ENCODE measurements around the gene SEMA4A.
A peak's percentile ranks its signal among the peaks of the same experiment; 100 is the strongest.

The SEMA4A gene

DNA sequence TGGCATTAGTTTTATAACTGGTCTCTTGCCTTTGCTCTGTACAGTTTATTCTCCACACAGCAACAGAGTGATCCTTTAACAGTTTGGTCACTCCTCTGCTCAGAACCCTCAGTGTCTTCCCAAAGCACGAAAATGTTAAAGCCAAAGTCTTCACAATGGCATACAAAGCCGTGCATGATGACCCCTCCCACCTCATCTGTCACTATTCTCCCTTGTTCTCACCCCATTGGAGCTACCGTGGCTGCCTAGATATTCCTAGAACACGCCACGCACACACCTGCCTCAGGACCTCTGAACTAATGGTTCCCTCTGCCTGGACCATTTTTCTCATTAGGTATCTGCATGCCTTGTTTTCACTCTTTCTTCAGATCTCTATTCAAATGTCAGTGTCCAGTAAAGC lies 8.6 kb upstream of the SEMA4A start:
- no peak for DNase-seq (ENCODE audit: low read depth)
- no peak overlapping the region for H3K4me3 ChIP-seq (ENCODE audit: low read depth, low read length)
- TF ChIP-seq, protein P1, sequence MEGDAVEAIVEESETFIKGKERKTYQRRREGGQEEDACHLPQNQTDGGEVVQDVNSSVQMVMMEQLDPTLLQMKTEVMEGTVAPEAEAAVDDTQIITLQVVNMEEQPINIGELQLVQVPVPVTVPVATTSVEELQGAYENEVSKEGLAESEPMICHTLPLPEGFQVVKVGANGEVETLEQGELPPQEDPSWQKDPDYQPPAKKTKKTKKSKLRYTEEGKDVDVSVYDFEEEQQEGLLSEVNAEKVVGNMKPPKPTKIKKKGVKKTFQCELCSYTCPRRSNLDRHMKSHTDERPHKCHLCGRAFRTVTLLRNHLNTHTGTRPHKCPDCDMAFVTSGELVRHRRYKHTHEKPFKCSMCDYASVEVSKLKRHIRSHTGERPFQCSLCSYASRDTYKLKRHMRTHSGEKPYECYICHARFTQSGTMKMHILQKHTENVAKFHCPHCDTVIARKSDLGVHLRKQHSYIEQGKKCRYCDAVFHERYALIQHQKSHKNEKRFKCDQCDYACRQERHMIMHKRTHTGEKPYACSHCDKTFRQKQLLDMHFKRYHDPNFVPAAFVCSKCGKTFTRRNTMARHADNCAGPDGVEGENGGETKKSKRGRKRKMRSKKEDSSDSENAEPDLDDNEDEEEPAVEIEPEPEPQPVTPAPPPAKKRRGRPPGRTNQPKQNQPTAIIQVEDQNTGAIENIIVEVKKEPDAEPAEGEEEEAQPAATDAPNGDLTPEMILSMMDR (IDR thresholded peaks at IDR 0.05; ENCODE audit: insufficient read depth, low read depth, low read length, missing control alignments), result no peak

DNA sequence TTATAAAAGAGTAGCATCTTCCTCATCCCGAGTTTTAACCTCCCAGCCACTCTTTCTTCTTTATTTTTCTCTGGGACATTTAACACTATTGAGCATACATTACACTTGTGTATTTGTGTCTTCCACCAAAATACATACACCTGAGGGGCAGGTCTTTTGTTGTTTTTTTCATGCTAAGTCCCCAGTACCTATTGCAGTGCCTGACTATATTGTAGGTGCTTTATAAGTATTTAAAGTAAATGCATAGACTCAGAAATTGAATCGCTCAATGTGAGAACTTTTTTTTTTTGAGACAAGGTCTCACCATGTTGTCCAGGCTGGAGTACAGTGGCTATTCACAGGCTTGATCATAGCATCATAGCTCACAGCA lies 7.8 kb upstream of the SEMA4A start:
- TF ChIP-seq, protein P1 (IDR thresholded peaks at IDR 0.05; ENCODE audit: insufficient read depth, low read depth, low read length, missing control alignments), result no peak
- no peak overlapping the region for H3K4me3 ChIP-seq (ENCODE audit: low read depth, low read length)
- DNase-seq (ENCODE audit: low read depth), result no peak

DNA sequence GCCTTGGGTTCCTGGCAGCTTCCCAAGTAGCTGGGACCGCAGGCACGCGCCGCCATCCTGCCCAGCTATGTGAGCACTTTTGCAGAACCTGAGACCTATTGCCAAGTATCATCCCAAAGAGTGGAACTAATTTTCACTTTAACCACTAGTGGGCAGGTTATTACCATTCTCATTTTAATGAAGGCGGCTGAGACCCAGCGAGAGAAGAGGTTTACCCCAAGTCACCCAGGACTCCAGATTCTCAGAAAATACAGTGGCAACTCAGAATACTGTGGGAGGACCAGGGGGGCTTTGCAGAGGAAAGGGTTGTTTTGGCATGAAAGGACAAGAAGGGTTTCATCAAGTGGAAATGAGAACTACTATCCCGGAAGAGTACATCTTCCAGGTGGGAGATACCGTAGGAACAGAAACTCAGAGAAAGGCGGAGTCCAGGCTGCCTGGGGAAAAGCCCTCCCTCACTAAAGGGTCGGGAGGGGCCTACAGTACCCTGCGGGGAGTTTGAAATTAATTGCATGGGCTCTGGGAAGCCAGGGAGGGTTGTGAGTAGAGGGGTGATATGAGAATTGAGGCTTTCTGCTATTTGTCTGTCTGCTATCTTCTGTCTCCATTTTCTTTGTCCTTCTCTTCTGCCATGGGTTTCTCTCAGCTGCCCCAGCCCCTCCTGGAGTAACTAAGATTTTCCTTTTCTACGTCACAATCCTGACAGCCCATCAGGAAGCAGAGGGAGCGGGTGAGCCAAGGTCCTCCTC lies 7.2 kb upstream of the SEMA4A start:
- H3K4me3 ChIP-seq (ENCODE audit: low read depth, low read length), result peak overlapping the region; percentile 20
- peak; percentile 88 for DNase-seq (ENCODE audit: low read depth)
- TF ChIP-seq, protein P1 (IDR thresholded peaks at IDR 0.05; ENCODE audit: insufficient read depth, low read depth, low read length, missing control alignments), result peak; percentile 65

DNA sequence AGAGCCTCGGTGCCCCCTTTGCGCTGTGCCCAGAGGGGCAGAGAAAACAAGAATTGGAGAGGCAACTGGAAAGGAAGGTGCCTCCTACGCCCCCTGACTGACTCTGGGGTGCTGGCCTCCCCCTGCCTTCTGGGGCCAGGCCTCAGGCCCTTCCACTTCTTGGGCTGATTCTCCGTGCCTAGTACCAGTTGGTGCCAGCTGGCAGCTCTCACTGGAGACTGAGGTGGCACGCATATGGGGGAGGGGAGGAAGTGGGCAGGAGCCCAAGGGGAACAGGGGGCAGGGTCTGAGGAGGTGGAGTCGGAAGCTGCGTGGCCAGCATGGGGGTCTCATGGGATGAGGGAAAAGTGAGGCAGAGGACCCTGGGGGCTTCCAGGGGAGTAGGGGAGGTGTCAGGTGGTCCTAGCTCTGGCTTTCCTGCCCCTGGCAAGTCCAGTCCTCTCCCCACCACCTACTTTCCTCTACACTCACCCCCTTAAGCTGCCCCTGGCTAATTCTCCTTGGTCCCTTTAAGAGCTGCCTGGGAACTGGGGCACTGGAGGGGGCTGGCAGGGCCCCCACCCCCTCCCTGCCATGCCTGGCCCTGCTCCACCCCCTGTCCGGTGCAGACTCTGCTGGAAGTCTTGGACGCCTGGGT lies 6.5 kb upstream of the SEMA4A start:
- H3K4me3 ChIP-seq (ENCODE audit: low read depth, low read length), result peak overlapping the region; percentile 20

DNA sequence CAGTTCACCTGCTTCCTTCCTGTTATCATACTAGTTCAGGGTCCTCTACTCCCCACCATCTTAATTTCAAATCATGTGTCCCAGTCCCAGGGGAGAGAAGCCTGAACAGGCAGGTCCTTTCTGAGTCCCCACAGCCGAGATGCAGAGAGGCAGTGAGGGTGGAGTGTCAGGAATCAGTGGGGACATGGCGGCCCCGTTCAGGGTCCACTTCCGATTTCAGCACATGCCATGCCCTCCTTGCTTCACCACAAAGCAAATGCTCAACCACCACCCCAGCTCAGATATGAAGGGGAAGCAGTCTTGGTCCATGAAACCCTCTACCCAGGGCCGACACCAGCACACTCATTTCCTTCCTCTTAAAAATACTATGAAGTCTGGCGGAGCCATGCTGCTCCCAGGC lies 5.2 kb upstream of the SEMA4A start:
- H3K4me3 ChIP-seq (ENCODE audit: low read depth, low read length), result peak overlapping the region; percentile 27
- TF ChIP-seq, protein P1 (IDR thresholded peaks at IDR 0.05; ENCODE audit: insufficient read depth, low read depth, low read length, missing control alignments), result no peak
- DNase-seq (ENCODE audit: low read depth), result peak; percentile 84

More for the DNA sequence above, 6.5 kb upstream of the SEMA4A start:
- TF ChIP-seq, protein P1 (IDR thresholded peaks at IDR 0.05; ENCODE audit: insufficient read depth, low read depth, low read length, missing control alignments), result no peak
- DNase-seq (ENCODE audit: low read depth), result peak; percentile 60

DNA sequence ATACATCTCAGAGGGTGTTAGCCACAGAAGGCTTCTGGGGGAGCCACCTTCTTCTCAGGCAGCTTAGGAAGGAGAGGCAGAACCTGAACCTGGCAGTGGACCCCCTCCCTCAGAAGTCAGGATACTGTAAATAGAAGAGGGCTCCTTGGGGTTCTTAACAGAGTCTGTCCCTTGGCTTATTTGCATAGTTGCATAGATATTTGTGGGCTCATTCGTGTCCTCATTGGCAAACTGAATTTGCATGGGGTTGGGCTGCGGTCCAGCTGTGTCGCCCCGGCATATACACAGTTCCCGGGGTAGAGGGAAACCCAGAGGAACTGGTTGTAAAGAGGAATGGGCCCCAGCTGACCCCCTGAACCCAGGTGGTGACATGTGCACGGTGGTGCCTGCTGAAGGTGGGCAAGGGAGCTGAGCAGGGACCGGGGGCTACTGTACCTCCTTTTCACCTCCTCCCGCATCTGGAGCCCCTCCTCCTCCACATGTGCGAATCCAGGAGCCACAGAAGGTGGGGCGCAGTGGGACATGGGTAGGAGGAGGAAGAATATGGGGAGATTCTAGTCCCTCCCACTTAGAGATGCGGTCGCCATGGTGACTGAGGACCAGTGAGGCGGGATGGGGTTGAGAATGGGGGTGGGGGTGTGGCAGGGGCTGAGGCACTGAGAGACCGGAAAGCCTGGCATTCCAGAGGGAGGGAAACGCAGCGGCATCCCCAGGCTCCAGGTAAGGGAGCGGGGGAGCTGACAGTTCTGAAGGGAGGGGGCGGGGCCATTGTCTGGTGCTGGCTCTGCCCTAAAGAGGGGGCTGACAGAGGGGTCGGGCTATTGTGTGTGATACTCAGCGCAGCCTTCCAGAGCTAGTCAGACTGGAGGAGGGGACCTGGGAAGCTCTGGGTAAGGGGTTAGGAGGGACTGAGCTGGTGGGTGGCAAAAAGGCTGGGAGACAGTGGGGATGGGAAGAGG lies 3.7 kb upstream of the SEMA4A start:
- DNase-seq (ENCODE audit: low read depth), result peak; percentile 93
- TF ChIP-seq, protein P1 (IDR thresholded peaks at IDR 0.05; ENCODE audit: insufficient read depth, low read depth, low read length, missing control alignments), result no peak
- H3K4me3 ChIP-seq (ENCODE audit: low read depth, low read length), result peak overlapping the region; percentile 55

All from GM12865 (cell line).